ENCODE data around the gene TOX2. TPM values are rescaled to one million over a fixed set of nuclear protein-coding genes. Genes with fewer than 3 reads are reported as not detected.

TOX2 gene
- total RNA-seq, 1 experiment from 2014 or later: not detected

DNA sequence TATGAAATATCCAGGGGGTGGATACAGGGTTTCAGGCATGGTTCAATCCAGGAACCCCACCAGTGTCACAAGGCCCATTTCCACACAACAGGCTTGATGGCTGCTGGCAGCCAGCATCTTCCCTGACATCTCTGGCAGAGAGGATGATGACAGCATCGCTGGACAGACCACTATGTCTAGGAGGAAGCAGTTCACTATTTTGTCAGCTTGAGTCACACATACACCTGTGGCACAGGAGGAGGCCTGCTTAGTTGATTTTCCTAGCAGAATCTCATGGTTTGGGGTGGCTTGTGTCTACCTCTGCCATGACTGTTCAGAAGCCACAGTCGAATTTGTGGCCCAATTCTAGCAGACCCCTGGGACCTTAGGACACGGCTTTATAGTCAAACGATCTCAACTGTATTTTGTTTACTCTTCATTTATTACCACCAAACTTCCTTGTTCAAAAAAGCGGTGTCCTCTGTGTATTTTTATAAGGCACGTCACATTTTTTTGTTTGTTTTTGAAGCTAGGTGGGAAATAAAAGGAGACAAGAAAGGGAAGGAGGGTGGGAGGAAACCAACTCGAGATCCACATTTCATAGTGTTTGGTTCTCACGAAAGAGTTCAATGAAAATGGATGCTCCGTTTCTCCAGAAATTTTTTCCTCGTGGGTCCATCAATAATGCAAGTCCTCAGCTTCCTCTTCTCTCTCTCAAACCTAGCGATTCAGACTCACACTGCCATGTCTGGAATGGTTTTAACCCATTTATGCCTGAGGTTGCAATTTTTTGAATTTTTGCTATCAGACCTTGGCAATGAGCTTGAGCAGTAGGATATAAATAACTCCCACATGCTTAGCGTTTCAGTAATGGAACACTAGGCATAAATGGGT lies 94.4 kb downstream of the TOX2 start:
- intact Hi-C loops (cut with micrococcal nuclease; ENCODE audit: unreplicated experiment): no loop called here
- H3K27ac Mint-ChIP-seq (ENCODE audit: unreplicated experiment): no peak overlapping the region
- ChIA-PET CTCF (interaction anchor here (0.6 kb wide), 1 partner anchor 24 kb away, joined by 3 read pairs; no protein-coding TSS in a partner anchor), POLR2A (no interaction called here)
- no peaks in the 10 kb centered on the region for H3K36me3 Mint-ChIP-seq (ENCODE audit: insufficient read depth, unreplicated experiment)
- Histone ChIP-seq H3K4me3 (ENCODE audit: low read depth, low read length) (no peak overlapping the region), H3K27me3 (replicated peaks; ENCODE audit: control insufficient read depth, insufficient read depth, low read length) (no peaks in the 10 kb centered on the region; the same call in none of the 2 replicates), H3K4me1 (no peaks in the 10 kb centered on the region), H3K9me3 (0 out of 2 replicates have a peak, but pooled peaks cover 4% of the 10 kb centered on the region), H3K36me3 (ENCODE audit: control insufficient read depth, insufficient read depth, low read length) (no peaks in the 10 kb centered on the region)
- peak in 1 of 2 experiments; percentile 36 for DNase-seq
- TF ChIP-seq CTCF (IDR thresholded peaks at IDR 0.05; ENCODE audit: insufficient read depth in 1 of 2, low read depth in 1 of 2, low read length in 1 of 2, severe bottlenecking in 1 of 2, unreplicated experiment in 1 of 2): no peak
- BruUV-seq (replicated peaks): no TSS peak
- peaks cover 17% of the 10 kb centered on the region for H3K27me3 Mint-ChIP-seq (ENCODE audit: insufficient read depth, unreplicated experiment)
- no peaks in the 10 kb centered on the region for H3K4me1 Mint-ChIP-seq (ENCODE audit: low read depth, unreplicated experiment)
- H3K4me3 Mint-ChIP-seq (ENCODE audit: unreplicated experiment): no peak overlapping the region
- H3K9me3 Mint-ChIP-seq (ENCODE audit: unreplicated experiment): no peaks in the 10 kb centered on the region

GRCh38 chr20:44009679-44009992 lies 95.0 kb downstream of the TOX2 start:
- H3K4me1 ChIP-seq: no peaks in the 10 kb centered on the region
- H3K27ac Mint-ChIP-seq (ENCODE audit: unreplicated experiment): no peak overlapping the region
- intact Hi-C loops (cut with micrococcal nuclease; ENCODE audit: unreplicated experiment): no loop called here
- no peak overlapping the region for H3K4me3 ChIP-seq (ENCODE audit: low read depth, low read length)
- no peaks in the 10 kb centered on the region for H3K27me3 ChIP-seq (replicated peaks; ENCODE audit: control insufficient read depth, insufficient read depth, low read length)
- POLR2A ChIA-PET: no interaction called here
- H3K4me1 Mint-ChIP-seq (ENCODE audit: low read depth, unreplicated experiment): no peaks in the 10 kb centered on the region
- peaks cover 15% of the 10 kb centered on the region for H3K27me3 Mint-ChIP-seq (ENCODE audit: insufficient read depth, unreplicated experiment)
- no TSS peak for BruUV-seq (replicated peaks)
- 0 out of 2 replicates have a peak, but pooled peaks cover 4% of the 10 kb centered on the region for H3K9me3 ChIP-seq
- no peaks in the 10 kb centered on the region for H3K9me3 Mint-ChIP-seq (ENCODE audit: unreplicated experiment)
- TF ChIP-seq CTCF (IDR thresholded peaks at IDR 0.05; ENCODE audit: insufficient read depth in 1 of 2, low read depth in 1 of 2, low read length in 1 of 2, severe bottlenecking in 1 of 2, unreplicated experiment in 1 of 2): no peak
- CTCF ChIA-PET: no interaction called here
- no peaks in the 10 kb centered on the region for H3K36me3 ChIP-seq (ENCODE audit: control insufficient read depth, insufficient read depth, low read length)
- no peak overlapping the region for H3K4me3 Mint-ChIP-seq (ENCODE audit: unreplicated experiment)
- no peaks in the 10 kb centered on the region for H3K36me3 Mint-ChIP-seq (ENCODE audit: insufficient read depth, unreplicated experiment)
- DNase-seq: no peak

GRCh38 chr20:44010162-44010704 lies 95.6 kb downstream of the TOX2 start:
- Mint-ChIP-seq H3K36me3 (ENCODE audit: insufficient read depth, unreplicated experiment) (no peaks in the 10 kb centered on the region), H3K9me3 (ENCODE audit: unreplicated experiment) (no peaks in the 10 kb centered on the region), H3K4me3 (ENCODE audit: unreplicated experiment) (no peak overlapping the region), H3K4me1 (ENCODE audit: low read depth, unreplicated experiment) (no peaks in the 10 kb centered on the region), H3K27ac (ENCODE audit: unreplicated experiment) (no peak overlapping the region), H3K27me3 (ENCODE audit: insufficient read depth, unreplicated experiment) (peaks cover 13% of the 10 kb centered on the region)
- Histone ChIP-seq H3K36me3 (ENCODE audit: control insufficient read depth, insufficient read depth, low read length) (no peaks in the 10 kb centered on the region), H3K4me1 (no peaks in the 10 kb centered on the region), H3K27me3 (replicated peaks; ENCODE audit: control insufficient read depth, insufficient read depth, low read length) (no peaks in the 10 kb centered on the region; the same call in 1 of the 2 replicates), H3K4me3 (ENCODE audit: low read depth, low read length) (no peak overlapping the region), H3K9me3 (0 out of 2 replicates have a peak, but pooled peaks cover 4% of the 10 kb centered on the region)
- intact Hi-C loops (cut with micrococcal nuclease; ENCODE audit: unreplicated experiment): no loop called here
- no peak for TF ChIP-seq CTCF (IDR thresholded peaks at IDR 0.05; ENCODE audit: insufficient read depth in 1 of 2, low read depth in 1 of 2, low read length in 1 of 2, severe bottlenecking in 1 of 2, unreplicated experiment in 1 of 2)
- no TSS peak for BruUV-seq (replicated peaks)
- CTCF ChIA-PET: no interaction called here
- DNase-seq: no peak
- POLR2A ChIA-PET: no interaction called here

Measured in Caco-2 (cell line).